Measurements from ENCODE around the gene PTTG1. TPM values are rescaled to one million over a fixed set of nuclear protein-coding genes. Genes with fewer than 3 reads are reported as not detected.

The PTTG1 gene
- 9.1 TPM for total RNA-seq
- long read RNA-seq, partial matches to known transcripts = 0 of 2 reads
- long read RNA-seq, other reads (novel, unspliced or antisense) = 0 of 2 reads

DNA sequence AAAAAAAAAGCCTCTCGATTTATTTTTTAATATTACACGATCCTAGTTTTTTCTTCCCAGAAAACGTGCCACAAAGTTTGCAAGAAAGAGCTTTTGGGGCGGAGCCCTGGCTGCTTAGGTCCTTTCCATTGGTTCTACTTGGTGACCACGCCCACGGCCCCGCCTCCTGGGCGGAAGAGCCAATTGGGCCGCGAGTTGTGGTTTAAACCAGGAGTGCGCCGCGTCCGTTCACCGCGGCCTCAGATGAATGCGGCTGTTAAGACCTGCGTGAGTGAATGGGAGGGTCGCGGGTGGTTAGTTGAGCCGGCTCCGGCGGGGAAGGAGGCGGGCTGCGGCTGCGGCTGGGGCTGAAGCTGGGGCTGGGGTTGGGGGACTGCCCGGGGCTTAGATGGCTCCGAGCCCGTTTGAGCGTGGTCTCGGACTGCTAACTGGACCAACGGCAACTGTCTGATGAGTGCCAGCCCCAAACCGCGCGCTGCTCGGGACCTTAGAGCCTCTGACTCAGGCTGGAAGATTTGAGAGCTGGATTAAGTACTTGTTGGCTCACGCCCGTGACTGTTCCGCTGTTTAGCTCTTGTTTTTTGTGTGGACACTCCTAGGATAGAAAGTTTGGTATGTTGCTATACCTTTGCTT is at the start of gene PTTG1:
Gene PTTG1 (plus strand): TSS at position 231 of the 634 bp plus-strand sequence. CDS start 458 bp downstream, outside the sequence.
- peak; percentile 96 for DNase-seq
- no peaks in the 10 kb centered on the region for H3K9me3 ChIP-seq
- ATAC-seq = peak; percentile 91
- H3K4me1 ChIP-seq = peaks cover 32% of the 10 kb centered on the region
- no peaks in the 10 kb centered on the region for H3K27me3 ChIP-seq (ENCODE audit: low read depth)
- peak within 1 kb of the TSS; percentile 66 for H3K4me3 ChIP-seq
- intact Hi-C loops (cut with DNase I) = no loop called here
- H3K36me3 ChIP-seq = no peaks in the 10 kb centered on the region
- H3K27ac ChIP-seq = peak within 1 kb of the TSS; percentile 69
- TF ChIP-seq, protein P1, sequence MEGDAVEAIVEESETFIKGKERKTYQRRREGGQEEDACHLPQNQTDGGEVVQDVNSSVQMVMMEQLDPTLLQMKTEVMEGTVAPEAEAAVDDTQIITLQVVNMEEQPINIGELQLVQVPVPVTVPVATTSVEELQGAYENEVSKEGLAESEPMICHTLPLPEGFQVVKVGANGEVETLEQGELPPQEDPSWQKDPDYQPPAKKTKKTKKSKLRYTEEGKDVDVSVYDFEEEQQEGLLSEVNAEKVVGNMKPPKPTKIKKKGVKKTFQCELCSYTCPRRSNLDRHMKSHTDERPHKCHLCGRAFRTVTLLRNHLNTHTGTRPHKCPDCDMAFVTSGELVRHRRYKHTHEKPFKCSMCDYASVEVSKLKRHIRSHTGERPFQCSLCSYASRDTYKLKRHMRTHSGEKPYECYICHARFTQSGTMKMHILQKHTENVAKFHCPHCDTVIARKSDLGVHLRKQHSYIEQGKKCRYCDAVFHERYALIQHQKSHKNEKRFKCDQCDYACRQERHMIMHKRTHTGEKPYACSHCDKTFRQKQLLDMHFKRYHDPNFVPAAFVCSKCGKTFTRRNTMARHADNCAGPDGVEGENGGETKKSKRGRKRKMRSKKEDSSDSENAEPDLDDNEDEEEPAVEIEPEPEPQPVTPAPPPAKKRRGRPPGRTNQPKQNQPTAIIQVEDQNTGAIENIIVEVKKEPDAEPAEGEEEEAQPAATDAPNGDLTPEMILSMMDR (IDR thresholded peaks at IDR 0.05) = no peak

DNA sequence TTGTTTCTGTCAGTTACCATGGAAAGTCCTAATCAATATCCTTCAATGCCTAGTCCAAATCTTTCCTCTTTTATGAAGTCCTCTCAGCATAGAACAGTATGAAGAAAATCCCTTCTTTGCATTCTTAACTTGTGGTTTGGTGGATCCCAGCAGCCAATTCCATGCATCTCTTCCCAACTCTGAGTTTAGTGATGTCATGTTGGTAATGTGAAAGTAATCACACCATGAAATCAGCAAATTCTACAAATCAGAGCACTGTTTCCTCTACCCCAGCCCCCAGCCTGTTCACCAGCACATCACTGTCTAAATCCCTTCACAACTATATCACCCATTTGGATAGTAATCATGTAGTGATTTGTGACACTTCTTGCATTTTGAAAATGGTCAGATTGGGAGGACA is 46.5 kb upstream of the PTTG1 start:
- Histone ChIP-seq H3K36me3 (no peaks in the 10 kb centered on the region), H3K4me1 (peaks cover 7% of the 10 kb centered on the region), H3K9me3 (no peaks in the 10 kb centered on the region), H3K27ac (no peak overlapping the region), H3K27me3 (ENCODE audit: low read depth) (no peaks in the 10 kb centered on the region), H3K4me3 (no peak overlapping the region)
- DNase-seq (no peak), ATAC-seq (no peak)
- TF ChIP-seq, protein P1 (IDR thresholded peaks at IDR 0.05) = no peak
- intact Hi-C loops (cut with DNase I) = no loop called here

DNA sequence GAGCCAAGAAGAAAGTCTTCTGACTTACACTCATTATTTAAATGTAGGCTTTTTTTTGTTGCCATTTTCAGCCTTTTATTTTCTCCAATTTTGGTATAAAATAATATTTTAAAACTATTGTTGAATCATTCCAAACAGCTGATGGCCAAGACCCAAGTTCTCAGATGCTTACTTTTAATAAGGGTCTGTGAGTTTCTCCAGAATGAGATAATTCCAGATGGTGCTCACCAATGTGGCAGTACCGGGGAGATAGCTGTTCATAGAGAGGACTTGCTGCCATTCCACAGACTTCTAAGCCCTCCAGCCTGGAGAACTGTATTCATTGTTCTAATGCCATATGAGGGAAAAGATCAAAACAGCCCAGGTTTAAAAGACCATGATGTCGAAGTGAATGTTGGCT is 46.0 kb upstream of the PTTG1 start:
- H3K4me3 ChIP-seq = no peak overlapping the region
- H3K9me3 ChIP-seq = no peaks in the 10 kb centered on the region
- H3K36me3 ChIP-seq = no peaks in the 10 kb centered on the region
- DNase-seq = no peak
- intact Hi-C loops (cut with DNase I) = no loop called here
- H3K4me1 ChIP-seq = peaks cover 7% of the 10 kb centered on the region
- ATAC-seq = no peak
- H3K27me3 ChIP-seq (ENCODE audit: low read depth) = no peaks in the 10 kb centered on the region
- TF ChIP-seq, protein P1 (IDR thresholded peaks at IDR 0.05) = no peak
- H3K27ac ChIP-seq = no peak overlapping the region

DNA sequence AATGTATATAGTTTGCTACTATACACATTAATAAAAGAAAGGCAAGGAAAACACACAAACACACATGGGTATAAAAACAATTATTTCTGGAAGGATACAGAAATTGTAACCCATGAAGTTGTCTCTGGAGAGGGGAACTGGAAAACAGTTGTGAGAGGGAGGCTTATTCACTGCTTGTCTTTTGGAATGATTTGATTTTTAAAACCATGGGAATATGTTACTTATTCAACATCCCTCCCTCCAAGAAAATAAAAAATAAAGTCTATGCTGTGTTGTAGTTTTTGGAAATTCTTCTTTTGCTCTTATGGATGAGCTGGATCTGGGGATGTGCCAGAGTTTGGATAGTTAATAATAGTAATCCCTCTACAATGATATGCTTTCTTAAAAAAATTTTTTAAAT is 45.2 kb upstream of the PTTG1 start:
- intact Hi-C loops (cut with DNase I) = no loop called here
- no peaks in the 10 kb centered on the region for H3K27me3 ChIP-seq (ENCODE audit: low read depth)
- H3K36me3 ChIP-seq = no peaks in the 10 kb centered on the region
- DNase-seq = no peak
- H3K27ac ChIP-seq = no peak overlapping the region
- peaks cover 7% of the 10 kb centered on the region for H3K4me1 ChIP-seq
- H3K9me3 ChIP-seq = no peaks in the 10 kb centered on the region
- TF ChIP-seq, protein P1 (IDR thresholded peaks at IDR 0.05) = no peak
- no peak overlapping the region for H3K4me3 ChIP-seq
- no peak for ATAC-seq

DNA sequence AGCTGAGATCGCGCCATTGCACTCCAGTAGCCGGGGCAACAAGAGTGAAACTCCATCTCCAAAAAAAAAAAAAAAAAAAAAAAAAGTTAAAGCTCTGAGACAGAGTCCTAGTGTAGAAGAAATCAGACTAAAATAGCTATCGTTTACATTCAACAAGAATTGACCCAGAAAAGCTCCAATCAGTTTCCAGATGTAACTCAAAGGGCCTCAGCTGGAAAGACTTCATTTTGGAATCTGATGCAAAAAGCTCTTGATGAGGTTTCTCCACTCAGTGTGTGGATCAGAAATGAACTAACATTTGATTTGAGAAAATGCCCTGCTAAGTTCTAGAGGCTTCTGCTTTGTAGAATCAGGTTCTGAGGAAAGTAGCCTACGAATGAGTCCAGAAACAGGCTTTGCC is 44.0 kb upstream of the PTTG1 start:
- TF ChIP-seq, protein P1 (IDR thresholded peaks at IDR 0.05) = no peak
- intact Hi-C loops (cut with DNase I) = no loop called here
- H3K27ac ChIP-seq = no peak overlapping the region
- H3K9me3 ChIP-seq = no peaks in the 10 kb centered on the region
- no peak overlapping the region for H3K4me3 ChIP-seq
- peaks cover 7% of the 10 kb centered on the region for H3K4me1 ChIP-seq
- no peaks in the 10 kb centered on the region for H3K36me3 ChIP-seq
- no peaks in the 10 kb centered on the region for H3K27me3 ChIP-seq (ENCODE audit: low read depth)
- DNase-seq (no peak), ATAC-seq (no peak)

All from lower lobe of right lung (tissue), 2 donors.